Smooth muscle cell (in vitro differentiated cells): ENCODE data around the gene SLC6A9. TPM values are rescaled to one million over a fixed set of nuclear protein-coding genes. Genes with fewer than 3 reads are reported as not detected.
A peak's percentile ranks its signal among the peaks of the same experiment; 100 is the strongest.

Experiments
- DNase-seq: peaks from one replicate; lab custom pipeline; 2025; ENCODE audit not compliant: unreplicated experiment; lab: John Stamatoyannopoulos, UW
- H2AFZ ChIP-seq: fragments of 200-600 bp; sonication (generic); 2 replicates; pipeline ENCODE4 v1.6.0; 2016; ENCODE audit warnings: antibody characterized with exemption, low read depth, mild to moderate bottlenecking
- H3F3A ChIP-seq: fragments of 200-600 bp; sonication (generic); 2 replicates; pipeline ENCODE4 v1.6.0; 2017; ENCODE audit warnings: antibody characterized with exemption, low read depth
- H3K27ac ChIP-seq: fragments of 200-600 bp; sonication (generic); 2 replicates; pipeline ENCODE4 v1.5.1; 2016; ENCODE audit warnings: low read depth, mild to moderate bottlenecking
- H3K27me3 ChIP-seq: fragments of 200-600 bp; sonication (generic); 2 replicates; pipeline ENCODE4 v1.6.1; 2016; ENCODE audit warnings: low read depth, mild to moderate bottlenecking
- H3K36me3 ChIP-seq: fragments of 200-600 bp; sonication (generic); 2 replicates; pipeline ENCODE4 v1.5.1; 2016; ENCODE audit warnings: low read depth
- H3K4me1 ChIP-seq: fragments of 200-600 bp; sonication (generic); 2 replicates; pipeline ENCODE4 v1.5.1; 2016; ENCODE audit warnings: low read depth
- H3K4me2 ChIP-seq: fragments of 200-600 bp; sonication (generic); 2 replicates; pipeline ENCODE4 v1.6.0; 2016; ENCODE audit warnings: mild to moderate bottlenecking
- H3K4me3 ChIP-seq: fragments of 200-600 bp; sonication (generic); 2 replicates; pipeline ENCODE4 v1.5.1; 2016; ENCODE audit warnings: mild to moderate bottlenecking
- H3K79me2 ChIP-seq: fragments of 200-600 bp; sonication (generic); 2 replicates; pipeline ENCODE4 v1.6.0; 2016; ENCODE audit warnings: low read depth, mild to moderate bottlenecking
- H3K9ac ChIP-seq: fragments of 200-600 bp; sonication (generic); 2 replicates; pipeline ENCODE4 v1.6.0; 2016; ENCODE audit warnings: low read depth
- H3K9me3 ChIP-seq: fragments of 200-600 bp; sonication (generic); replicated peaks from 2 replicates; pipeline ENCODE4 v1.5.1; 2016; ENCODE audit warnings: low read depth
- H4K20me1 ChIP-seq: fragments of 200-600 bp; sonication (generic); 2 replicates; pipeline ENCODE4 v1.6.0; 2016; ENCODE audit warnings: low read depth
- CTCF ChIP-seq: fragments of 200-600 bp; sonication (generic); IDR thresholded peaks from 2 replicates; pipeline ENCODE4 v1.5.1; 2017; ENCODE audit warnings: borderline replicate concordance, mild to moderate bottlenecking, antibody characterized with exemption; ENCODE audit not compliant: insufficient read depth, poor library complexity, severe bottlenecking
- WGBS: methylation state at CpG from one replicate; pipeline ENCODE4 v1.1.7; 2016; ENCODE audit warnings: low lambda C conversion rate; 5-methylcytosine and 5-hydroxymethylcytosine counted together
- polyA plus RNA-seq: library from polyadenylated mRNA; unstranded; fragments of >200 nt; fragmentation: Nextera tagmentation; extraction: Ambion mirVana; gene quantifications from 2 replicates; pipeline ENCODE4 v1.2.1, GENCODE V29; 2016
- total RNA-seq: library from RNA; depleted of rRNA; stranded (reverse); fragments of >200 nt; gene quantifications from 2 replicates; pipeline ENCODE4 v1.2.3, GENCODE V29; 2014

The SLC6A9 gene
- total and polyA plus RNA-seq, 2 experiments from 2014 or later = 10.2 to 25.8 TPM

- Histone ChIP-seq H3K4me2 (peak overlapping the region; percentile 18), H3K9me3 (no peaks in the 10 kb centered on the region), H2AFZ (no peak overlapping the region), H3K79me2 (no peaks in the 10 kb centered on the region), H3K9ac (peak overlapping the region; percentile 35), H3K36me3 (no peaks in the 10 kb centered on the region), H3K4me3 (no peak overlapping the region), H4K20me1 (no peaks in the 10 kb centered on the region), H3F3A (peaks cover 7% of the 10 kb centered on the region), H3K4me1 (peaks cover 6% of the 10 kb centered on the region), H3K27ac (peak overlapping the region; percentile 60), H3K27me3 (no peaks in the 10 kb centered on the region)
- 80% methylated on average over 16 of the region's 16 CpGs for WGBS
- no peak for TF ChIP-seq CTCF
- DNase-seq = no peak
Observed at GRCh38 chr1:44043176-44044070, 12.2 kb upstream of the SLC6A9 start.

GRCh38 chr1:44040846-44041245, 9.6 kb upstream of the SLC6A9 start:
- H3K4me1 ChIP-seq = peaks cover 6% of the 10 kb centered on the region
- H3K4me3 ChIP-seq = no peak overlapping the region
- H3K79me2 ChIP-seq = no peaks in the 10 kb centered on the region
- no peak overlapping the region for H2AFZ ChIP-seq
- no peaks in the 10 kb centered on the region for H3K36me3 ChIP-seq
- 62% methylated on average over 4 of the region's 4 CpGs for WGBS
- H3K27me3 ChIP-seq = no peaks in the 10 kb centered on the region
- H3F3A ChIP-seq = no peaks in the 10 kb centered on the region
- no peaks in the 10 kb centered on the region for H4K20me1 ChIP-seq
- DNase-seq = no peak
- H3K4me2 ChIP-seq = no peak overlapping the region
- TF ChIP-seq CTCF = no peak
- no peaks in the 10 kb centered on the region for H3K9me3 ChIP-seq
- H3K9ac ChIP-seq = no peak overlapping the region
- H3K27ac ChIP-seq = no peak overlapping the region

- DNase-seq = no peak
- Histone ChIP-seq H3K79me2 (no peaks in the 10 kb centered on the region), H3K9me3 (no peaks in the 10 kb centered on the region), H4K20me1 (no peaks in the 10 kb centered on the region), H3K36me3 (no peaks in the 10 kb centered on the region), H3K27ac (no peak overlapping the region), H3K27me3 (no peaks in the 10 kb centered on the region), H3K4me3 (no peak overlapping the region), H3K4me1 (peaks cover 6% of the 10 kb centered on the region), H3K4me2 (no peak overlapping the region), H3K9ac (no peak overlapping the region), H3F3A (no peaks in the 10 kb centered on the region), H2AFZ (no peak overlapping the region)
- 94% methylated on average over 2 of the region's 2 CpGs for WGBS
- no peak for TF ChIP-seq CTCF
Observed at GRCh38 chr1:44040418-44040817, 9.2 kb upstream of the SLC6A9 start.
